Lung (tissue), 12 donors: ENCODE data around the gene PSMB5. TPM values are rescaled to one million over a fixed set of nuclear protein-coding genes. Genes with fewer than 3 reads are reported as not detected.

Experiments used
- ATAC-seq: fragments of 200-7000 bp; cut with Tn5 transposase; one replicate; pipeline ENCODE4 v1.9.1; 2020; ENCODE audit warnings: moderate number of reproducible peaks; ENCODE audit not compliant: insufficient read depth, low FRiP score
- DNase-seq, 3 donors: peaks; one replicate each; pipeline ENCODE4 v3.0.0-alpha.2; 2013 to 2017
- H3K27ac ChIP-seq, 2 donors: one replicate each; pipeline ENCODE4 v1.5.1; 2013; ENCODE audit warnings: mild to moderate bottlenecking in 2 of 2, moderate library complexity in 2 of 2, control low read depth in 1 of 2, inconsistent platforms in 1 of 2, low read depth in 1 of 2, low read length in 1 of 2
- H3K27me3 ChIP-seq, 3 donors: one replicate each; pipeline ENCODE4 v1.5.1; 2013; ENCODE audit warnings: low read length in 2 of 3; ENCODE audit not compliant: control insufficient read depth in 3 of 3, insufficient read depth in 3 of 3
- H3K36me3 ChIP-seq, 4 donors: one replicate each; pipeline ENCODE4 v1.5.1; 2013; ENCODE audit warnings: low read length in 4 of 4, mild to moderate bottlenecking in 1 of 4, moderate library complexity in 1 of 4; ENCODE audit not compliant: control insufficient read depth in 4 of 4, insufficient read depth in 4 of 4
- H3K4me1 ChIP-seq, 5 donors: one replicate each; pipeline ENCODE4 v1.5.1; 2013; ENCODE audit warnings: low read length in 5 of 5, mild to moderate bottlenecking in 2 of 5, moderate library complexity in 1 of 5; ENCODE audit not compliant: control insufficient read depth in 5 of 5, insufficient read depth in 5 of 5
- H3K4me3 ChIP-seq: one replicate; pipeline ENCODE4 v1.5.1; 2013; ENCODE audit warnings: mild to moderate bottlenecking, control low read depth, moderate library complexity
- H3K9ac ChIP-seq, 2 donors: one replicate each; pipeline ENCODE4 v1.5.1; 2013; ENCODE audit warnings: low read length in 2 of 2, control low read depth in 1 of 2; ENCODE audit not compliant: insufficient read depth in 1 of 2
- H3K9me3 ChIP-seq, 4 donors: one replicate each; pipeline ENCODE4 v1.5.1; 2013; ENCODE audit warnings: low read length in 3 of 4, mild to moderate bottlenecking in 1 of 4, moderate library complexity in 1 of 4; ENCODE audit not compliant: control insufficient read depth in 4 of 4, insufficient read depth in 3 of 4
- WGBS, 2 donors: extraction: QIAGEN DNeasy Blood & Tissue Kit; methylation state at CpG; one replicate each; pipeline ENCODE4 v1.1.7; 2013; 5-methylcytosine and 5-hydroxymethylcytosine counted together
- polyA plus RNA-seq, 2 donors: library from polyadenylated mRNA; stranded (reverse); fragments of 200-250 nt; gene quantifications; one replicate each; pipeline ENCODE4 v1.2.1, GENCODE V29; 2013
- total RNA-seq, 2 donors: library from RNA; depleted of rRNA in 1 of 2; stranded (reverse); fragments of >200 nt in 1 of 2; gene quantifications; one replicate each; pipeline ENCODE4 v1.2.1, GENCODE V29; 2014 to 2021
- TF ChIP-seq, protein P1 (sequence below): IDR thresholded peaks from 2 replicates; pipeline ENCODE4 v1.5.1; 2012; ENCODE audit warnings: mild to moderate bottlenecking; ENCODE audit errors: control extremely low read depth, extremely low read depth
- donor health status: control.
- donor health status: control.
- donor health status: Bipolar disorder and iron deficiency.
- donor health status: healthy.
- donor health status: DM: yes; HTN: yes; CAD: no.

Gene PSMB5
- total and polyA plus RNA-seq, 4 donors = 64.8 to 147 (median 101) TPM

DNA sequence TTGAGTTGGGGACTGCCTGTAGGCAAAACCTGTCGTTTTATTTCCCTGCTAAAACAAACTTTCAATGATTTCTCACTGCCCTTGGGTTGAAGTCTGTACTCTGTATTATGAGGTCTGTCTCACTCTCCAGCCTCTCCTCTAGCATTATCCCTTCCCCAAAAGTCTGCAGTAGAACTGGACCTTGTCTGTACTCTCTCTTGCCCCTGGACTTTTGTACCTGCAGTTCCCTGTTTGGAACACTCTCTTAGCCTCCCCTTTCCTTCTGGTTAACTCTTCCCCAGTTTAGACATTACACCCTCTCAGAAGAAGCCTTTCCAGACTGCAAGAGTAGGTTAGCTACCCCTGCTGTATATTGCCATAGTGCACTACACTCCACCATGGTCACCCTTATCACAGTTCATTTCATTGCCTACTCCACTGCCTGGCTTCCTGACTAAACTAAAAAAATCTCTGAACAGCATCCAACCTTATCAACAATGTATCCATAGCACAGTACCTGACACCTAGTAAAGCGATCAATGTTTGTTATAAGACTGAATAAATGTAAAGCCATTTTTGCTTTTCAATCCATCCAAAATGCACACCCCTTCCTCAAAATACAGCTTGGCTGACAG lies 48.7 kb downstream of the PSMB5 start:
- 64 to 77% methylated on average over 2 of the region's 2 CpGs for WGBS, 2 donors
- H3K9me3 ChIP-seq = no peaks in the 10 kb centered on the region
- H3K27ac ChIP-seq = no peak overlapping the region
- H3K4me1 ChIP-seq = peaks cover 0 to 8% (median 4%) of the 10 kb centered on the region in 5 donors
- no peak for ATAC-seq
- no peaks in the 10 kb centered on the region for H3K27me3 ChIP-seq
- no peak for DNase-seq
- H3K4me3 ChIP-seq = no peak overlapping the region
- H3K9ac ChIP-seq = no peak overlapping the region
- TF ChIP-seq, protein P1, sequence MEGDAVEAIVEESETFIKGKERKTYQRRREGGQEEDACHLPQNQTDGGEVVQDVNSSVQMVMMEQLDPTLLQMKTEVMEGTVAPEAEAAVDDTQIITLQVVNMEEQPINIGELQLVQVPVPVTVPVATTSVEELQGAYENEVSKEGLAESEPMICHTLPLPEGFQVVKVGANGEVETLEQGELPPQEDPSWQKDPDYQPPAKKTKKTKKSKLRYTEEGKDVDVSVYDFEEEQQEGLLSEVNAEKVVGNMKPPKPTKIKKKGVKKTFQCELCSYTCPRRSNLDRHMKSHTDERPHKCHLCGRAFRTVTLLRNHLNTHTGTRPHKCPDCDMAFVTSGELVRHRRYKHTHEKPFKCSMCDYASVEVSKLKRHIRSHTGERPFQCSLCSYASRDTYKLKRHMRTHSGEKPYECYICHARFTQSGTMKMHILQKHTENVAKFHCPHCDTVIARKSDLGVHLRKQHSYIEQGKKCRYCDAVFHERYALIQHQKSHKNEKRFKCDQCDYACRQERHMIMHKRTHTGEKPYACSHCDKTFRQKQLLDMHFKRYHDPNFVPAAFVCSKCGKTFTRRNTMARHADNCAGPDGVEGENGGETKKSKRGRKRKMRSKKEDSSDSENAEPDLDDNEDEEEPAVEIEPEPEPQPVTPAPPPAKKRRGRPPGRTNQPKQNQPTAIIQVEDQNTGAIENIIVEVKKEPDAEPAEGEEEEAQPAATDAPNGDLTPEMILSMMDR = no peak
- H3K36me3 ChIP-seq = peaks cover 0 to 17% (median 4%) of the 10 kb centered on the region in 4 donors

DNA sequence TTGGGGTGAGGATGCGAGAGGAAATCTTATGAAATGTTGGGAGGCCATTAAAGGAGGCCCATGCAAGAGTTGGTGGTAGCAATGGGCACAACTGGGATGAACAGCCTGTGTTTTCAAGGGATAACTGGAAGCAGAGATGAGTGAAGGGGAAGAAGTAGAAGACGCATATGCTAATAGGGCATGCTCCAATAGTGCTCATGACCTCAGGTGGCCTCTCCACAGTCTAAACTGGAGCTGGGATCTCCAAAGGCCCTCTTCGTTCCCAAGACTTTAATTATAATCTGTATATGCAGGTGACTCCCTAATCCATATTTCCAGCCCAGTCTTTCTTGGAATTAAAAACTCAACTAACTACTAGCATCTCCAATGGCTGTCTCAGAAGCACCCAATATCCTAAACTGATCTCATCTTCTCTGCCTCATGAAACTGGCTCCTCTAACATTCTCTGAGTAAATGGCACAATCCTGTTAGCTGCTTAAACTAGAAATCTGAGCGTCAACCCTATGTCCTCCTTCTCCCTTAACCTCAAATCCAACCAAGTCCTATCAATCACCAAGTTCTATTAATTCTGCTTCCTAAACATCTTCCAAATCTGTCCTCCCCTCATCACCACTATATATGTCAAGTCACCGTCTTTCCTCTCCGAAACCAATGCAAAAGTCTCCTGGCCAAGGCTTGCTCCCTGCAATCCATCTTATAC lies 49.6 kb downstream of the PSMB5 start:
- 95 to 97% methylated on average over 6 of the region's 6 CpGs for WGBS, 2 donors
- Histone ChIP-seq H3K4me1 (peaks cover 0 to 11% (median 4%) of the 10 kb centered on the region in 5 donors), H3K36me3 (peaks cover 0 to 17% (median 4%) of the 10 kb centered on the region in 4 donors), H3K9ac (no peak overlapping the region), H3K4me3 (no peak overlapping the region), H3K27ac (no peak overlapping the region), H3K9me3 (no peaks in the 10 kb centered on the region), H3K27me3 (no peaks in the 10 kb centered on the region)
- DNase-seq = no peak
- TF ChIP-seq, protein P1 = no peak
- no peak for ATAC-seq

DNA sequence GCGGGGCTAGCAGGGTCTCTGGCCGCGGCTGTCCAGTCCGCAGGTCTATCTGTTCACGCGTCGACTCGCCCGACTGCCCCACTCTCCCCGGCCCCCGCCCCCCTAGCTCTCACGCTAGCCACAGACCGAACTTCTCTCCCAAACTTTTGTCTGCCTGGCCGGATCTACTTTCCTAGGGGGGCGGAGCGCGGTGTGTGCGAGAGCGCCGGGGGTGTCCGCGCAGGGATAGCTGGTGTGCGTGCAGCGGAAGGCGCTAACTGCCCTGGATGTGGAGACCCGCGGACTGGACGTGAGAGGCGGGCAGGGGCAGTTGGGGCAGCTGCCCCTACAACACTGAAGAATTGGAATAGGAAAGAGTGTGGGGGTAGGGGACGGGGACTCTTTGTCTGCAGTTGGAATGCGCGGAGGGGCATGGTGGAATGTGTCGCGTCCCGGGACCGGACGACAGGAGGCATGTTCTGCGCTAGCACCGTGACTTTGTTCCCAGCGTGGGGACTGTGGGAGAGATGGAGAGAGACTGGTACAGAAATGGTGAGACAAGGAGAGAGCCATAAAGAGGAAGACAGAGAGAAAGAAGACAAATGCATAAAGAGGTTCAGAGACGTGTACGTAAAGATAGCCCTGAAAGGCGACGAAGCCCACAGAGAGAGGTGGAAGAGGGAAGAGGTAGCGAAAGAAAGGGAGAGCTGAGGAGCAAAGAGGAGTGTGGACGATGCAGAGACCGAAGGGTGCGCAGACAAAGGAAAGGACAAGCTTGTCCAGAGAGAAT lies 52.0 kb downstream of the PSMB5 start, which contains the start of gene AJUBA:
TSS of gene AJUBA (minus strand) at position 75 of the 769 bp plus-strand sequence. CDS start 285 bp downstream, outside the sequence.
- Histone ChIP-seq H3K9ac (peak within 1 kb of the TSS; percentile 70 to 91), H3K36me3 (peaks cover 0 to 17% (median 0%) of the 10 kb centered on the region in 4 donors), H3K4me3 (peak within 1 kb of the TSS; percentile 67), H3K27ac (peak within 1 kb of the TSS; percentile 69 to 92), H3K27me3 (no peaks in the 10 kb centered on the region), H3K4me1 (peaks cover 0 to 34% (median 15%) of the 10 kb centered on the region in 5 donors), H3K9me3 (no peaks in the 10 kb centered on the region)
- TF ChIP-seq, protein P1 = no peak
- DNase-seq (peak; percentile 95 to 97 (median 97)), ATAC-seq (peak; percentile 75)
- WGBS, 2 donors = 1% methylated on average over 47 to 48 of the region's 48 CpGs
